Endodermal cell (in vitro differentiated cells): ENCODE data around the gene SPATS2. TPM values are rescaled to one million over a fixed set of nuclear protein-coding genes. Genes with fewer than 3 reads are reported as not detected.

ENCODE experiments used
- DNase-seq: peaks from one replicate; pipeline ENCODE4 v3.0.0-alpha.2; 2017
- H3K27ac ChIP-seq: 2 replicates; pipeline ENCODE4 v1.5.1; 2013; ENCODE audit warnings: mild to moderate bottlenecking, low read depth, low read length, moderate library complexity
- H3K27me3 ChIP-seq: 2 replicates; pipeline ENCODE4 v1.6.1; 2013; ENCODE audit warnings: mild to moderate bottlenecking, low read length, moderate library complexity; ENCODE audit not compliant: insufficient read depth, control insufficient read depth, poor library complexity, severe bottlenecking
- H3K36me3 ChIP-seq: 2 replicates; pipeline ENCODE4 v1.7.0; 2013; ENCODE audit warnings: mild to moderate bottlenecking, low read length, moderate library complexity; ENCODE audit not compliant: control insufficient read depth, insufficient read depth
- H3K4me1 ChIP-seq: one replicate; pipeline ENCODE4 v1.7.0; 2013; ENCODE audit warnings: low read length; ENCODE audit not compliant: control insufficient read depth, insufficient read depth
- H3K4me3 ChIP-seq: 2 replicates; pipeline ENCODE4 v1.5.1; 2013; ENCODE audit warnings: mild to moderate bottlenecking, low read length, moderate library complexity
- H3K9ac ChIP-seq: 2 replicates; pipeline ENCODE4 v1.6.1; 2013; ENCODE audit warnings: mild to moderate bottlenecking, low read length, moderate library complexity; ENCODE audit not compliant: poor library complexity, severe bottlenecking; ENCODE audit errors: extremely low read depth
- H3K9me3 ChIP-seq: 2 replicates; pipeline ENCODE4 v1.6.1; 2013; ENCODE audit warnings: mild to moderate bottlenecking, low read length, moderate library complexity; ENCODE audit not compliant: control insufficient read depth
- H3K27ac Mint-ChIP-seq: 2 replicates; pipeline ENCODE4 v1.8.0; 2020; ENCODE audit warnings: mixed read lengths
- H3K27me3 Mint-ChIP-seq: 2 replicates; pipeline ENCODE4 v1.8.0; 2021; ENCODE audit warnings: mild to moderate bottlenecking, mixed read lengths; ENCODE audit not compliant: insufficient read depth
- H3K36me3 Mint-ChIP-seq: 2 replicates; pipeline ENCODE4 v1.8.0; 2020; ENCODE audit warnings: low read depth, mixed read lengths
- H3K4me1 Mint-ChIP-seq: 2 replicates; pipeline ENCODE4 v1.8.0; 2020; ENCODE audit warnings: mixed read lengths
- H3K4me3 Mint-ChIP-seq: 2 replicates; pipeline ENCODE4 v1.8.0; 2020; ENCODE audit warnings: mild to moderate bottlenecking, moderate library complexity, mixed read lengths
- H3K9me3 Mint-ChIP-seq: 2 replicates; pipeline ENCODE4 v1.8.0; 2020; ENCODE audit warnings: mild to moderate bottlenecking, mixed read lengths
- CTCF ChIP-seq: fragments of 200-600 bp; sonication (generic); conservative IDR thresholded peaks from 2 replicates; pipeline ENCODE4 v1.5.0; 2021; ENCODE audit warnings: antibody characterized with exemption, mild to moderate bottlenecking
- WGBS, 2 experiments: methylation state at CpG; one replicate each; pipeline versions ENCODE4 v1.1.5 to v1.1.7; 2013; ENCODE audit warnings: missing lambda C conversion rate in 2 of 2, mixed read lengths in 1 of 2; ENCODE audit not compliant: insufficient coverage in 1 of 2, insufficient read length in 1 of 2; 5-methylcytosine and 5-hydroxymethylcytosine counted together
- total RNA-seq, 2 donors: library from RNA; stranded (reverse); fragmentation: NEBNext Ultra II Directional in 1 of 2; extraction: Animal tissue kit (Norgen Biotek cat#: 25700) in 1 of 2; gene quantifications; 2 replicates in 1 of 2; 3 replicates in 1 of 2; pipeline ENCODE4 v1.2.1, GENCODE V29; 2021

The SPATS2 gene
- total RNA-seq, 2 donors from 2014 or later: 50.2 to 64.8 TPM

- Histone ChIP-seq H3K4me1 (no peaks in the 10 kb centered on the region), H3K27ac (no peak overlapping the region), H3K9me3 (peaks cover 7% of the 10 kb centered on the region), H3K27me3 (no peaks in the 10 kb centered on the region), H3K36me3 (peaks cover 81% of the 10 kb centered on the region), H3K4me3 (no peak overlapping the region), H3K9ac (no peak overlapping the region)
- Mint-ChIP-seq H3K36me3 (peaks cover 75% of the 10 kb centered on the region), H3K27ac (no peak overlapping the region), H3K27me3 (no peaks in the 10 kb centered on the region), H3K4me3 (no peak overlapping the region), H3K9me3 (no peaks in the 10 kb centered on the region), H3K4me1 (peaks cover 5% of the 10 kb centered on the region)
- WGBS, 2 experiments: 100% methylated on average over 1 of the region's 1 CpG
- DNase-seq: no peak
- no peak for TF ChIP-seq CTCF
Measured at GRCh38 chr12:49502590-49502989, 135.3 kb downstream of the SPATS2 start.

DNA sequence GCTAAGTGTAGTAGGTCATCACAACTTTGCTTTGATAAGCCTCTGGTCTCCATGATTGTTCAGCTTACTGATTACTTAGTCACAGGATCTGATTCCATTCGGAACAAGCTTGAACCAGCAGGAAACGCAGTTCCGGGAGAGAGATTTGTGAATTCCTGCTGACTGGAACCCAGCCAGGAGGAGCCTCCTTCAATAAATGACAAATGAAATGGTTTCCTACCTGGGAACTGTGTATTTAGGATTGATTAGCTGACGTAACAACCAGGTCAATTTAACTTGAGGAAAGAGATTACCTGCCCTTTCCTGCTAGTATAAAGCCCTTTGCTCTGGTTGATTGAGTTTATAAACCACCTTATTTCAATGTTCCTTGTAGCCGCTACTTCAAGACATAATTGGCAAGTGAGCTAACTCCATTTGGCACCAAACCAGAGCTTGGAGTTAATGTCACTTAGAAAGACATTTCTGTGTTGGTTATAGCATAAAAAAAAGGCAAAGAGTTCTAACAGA, 136.5 kb downstream of the SPATS2 start:
- Histone ChIP-seq H3K4me3 (no peak overlapping the region), H3K4me1 (no peaks in the 10 kb centered on the region), H3K27me3 (no peaks in the 10 kb centered on the region), H3K9me3 (peaks cover 7% of the 10 kb centered on the region), H3K36me3 (peaks cover 79% of the 10 kb centered on the region), H3K27ac (no peak overlapping the region), H3K9ac (no peak overlapping the region)
- Mint-ChIP-seq H3K9me3 (no peaks in the 10 kb centered on the region), H3K4me1 (peaks cover 3% of the 10 kb centered on the region), H3K4me3 (no peak overlapping the region), H3K36me3 (peaks cover 70% of the 10 kb centered on the region), H3K27ac (peak overlapping the region; percentile 66), H3K27me3 (no peaks in the 10 kb centered on the region)
- WGBS, 2 experiments: 85 to 88% methylated on average over 5 of the region's 5 CpGs
- TF ChIP-seq CTCF: no peak
- DNase-seq: no peak

DNA sequence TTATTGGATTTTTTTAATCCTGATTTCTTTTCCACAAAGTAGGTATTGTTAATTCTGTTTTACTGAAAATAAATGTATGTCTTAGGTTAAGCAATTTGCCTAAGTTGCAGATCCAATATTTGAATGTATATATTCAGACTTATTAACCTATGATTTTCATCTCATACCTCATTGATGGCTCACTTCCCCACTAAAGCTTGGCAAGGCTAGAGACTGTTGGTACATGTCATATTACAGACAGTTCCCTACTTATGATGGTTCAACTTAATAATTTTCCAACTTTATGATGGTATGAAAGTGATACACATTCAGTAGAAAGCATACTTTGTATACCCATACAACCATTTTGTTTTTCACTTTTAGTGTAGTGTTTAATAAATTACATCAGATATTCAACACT, 138.4 kb downstream of the SPATS2 start:
- H3K27me3 Mint-ChIP-seq: no peaks in the 10 kb centered on the region
- H3K4me1 ChIP-seq: no peaks in the 10 kb centered on the region
- H3K9me3 ChIP-seq: peaks cover 7% of the 10 kb centered on the region
- no peak for TF ChIP-seq CTCF
- no peak overlapping the region for H3K4me3 Mint-ChIP-seq
- H3K27ac ChIP-seq: no peak overlapping the region
- H3K36me3 Mint-ChIP-seq: peaks cover 55% of the 10 kb centered on the region
- peaks cover 63% of the 10 kb centered on the region for H3K36me3 ChIP-seq
- no peaks in the 10 kb centered on the region for H3K9me3 Mint-ChIP-seq
- no peak overlapping the region for H3K9ac ChIP-seq
- H3K27ac Mint-ChIP-seq: no peak overlapping the region
- DNase-seq: no peak
- H3K4me1 Mint-ChIP-seq: peaks cover 3% of the 10 kb centered on the region
- H3K4me3 ChIP-seq: no peak overlapping the region
- H3K27me3 ChIP-seq: no peaks in the 10 kb centered on the region
